Astrocyte (in vitro differentiated cells and primary cell): ENCODE data around the gene CATSPERZ. TPM values are rescaled to one million over a fixed set of nuclear protein-coding genes. Genes with fewer than 3 reads are reported as not detected.

Source experiments
- DNase-seq: peaks from one replicate; pipeline ENCODE4 v3.0.0-alpha.2; 2010; ENCODE audit warnings: low read depth
- FAIRE-seq: peaks from 2 replicates; lab custom pipeline; 2011; peaks lifted over from hg19 to GRCh38; lab: Jason Lieb, UNC
- H2AFZ ChIP-seq: 2 replicates; pipeline ENCODE4 v1.6.0; 2012; ENCODE audit warnings: low read depth, low read length, inconsistent platforms
- H3K27ac ChIP-seq: 2 replicates; pipeline ENCODE4 v1.5.1; 2011; ENCODE audit warnings: low read depth, low read length, inconsistent platforms
- H3K27me3 ChIP-seq: 2 replicates; pipeline ENCODE4 v1.6.0; 2011; ENCODE audit warnings: low read length, inconsistent platforms; ENCODE audit not compliant: insufficient read depth
- H3K36me3 ChIP-seq: 2 replicates; pipeline ENCODE4 v1.5.1; 2011; ENCODE audit warnings: low read length, inconsistent platforms; ENCODE audit not compliant: insufficient read depth
- H3K4me1 ChIP-seq: 2 replicates; pipeline ENCODE4 v1.5.1; 2011; ENCODE audit warnings: low read length, inconsistent platforms; ENCODE audit not compliant: insufficient read depth
- H3K4me2 ChIP-seq: 2 replicates; pipeline ENCODE4 v1.6.0; 2012; ENCODE audit warnings: low read length, inconsistent platforms
- H3K4me3 ChIP-seq: 2 replicates; pipeline ENCODE4 v1.5.1; 2011; ENCODE audit warnings: low read depth, mild to moderate bottlenecking, low read length, inconsistent platforms; ENCODE audit not compliant: insufficient read depth
- H3K79me2 ChIP-seq: 2 replicates; pipeline ENCODE4 v1.6.0; 2012; ENCODE audit warnings: mild to moderate bottlenecking, low read length, inconsistent platforms; ENCODE audit not compliant: insufficient read depth
- H3K9ac ChIP-seq: 2 replicates; pipeline ENCODE4 v1.6.0; 2012; ENCODE audit warnings: mild to moderate bottlenecking, low read length, inconsistent platforms
- H3K9me3 ChIP-seq: 2 replicates; pipeline ENCODE4 v1.5.1; 2012; ENCODE audit warnings: low read depth, mild to moderate bottlenecking, low read length, inconsistent platforms; ENCODE audit not compliant: insufficient read depth
- H4K20me1 ChIP-seq: 2 replicates; pipeline ENCODE4 v1.6.0; 2012; ENCODE audit warnings: low read length, inconsistent platforms; ENCODE audit not compliant: insufficient read depth
- H3K27ac Mint-ChIP-seq: one replicate; pipeline ENCODE4 v1.8.0; 2021; ENCODE audit warnings: mild to moderate bottlenecking, mixed read lengths; ENCODE audit not compliant: unreplicated experiment
- H3K27me3 Mint-ChIP-seq: one replicate; pipeline ENCODE4 v1.8.0; 2021; ENCODE audit warnings: low read depth, mixed read lengths; ENCODE audit not compliant: unreplicated experiment
- H3K36me3 Mint-ChIP-seq: one replicate; pipeline ENCODE4 v1.8.0; 2021; ENCODE audit warnings: low read depth, mixed read lengths; ENCODE audit not compliant: unreplicated experiment
- H3K4me1 Mint-ChIP-seq: one replicate; pipeline ENCODE4 v1.8.0; 2021; ENCODE audit warnings: low read depth, mixed read lengths; ENCODE audit not compliant: unreplicated experiment
- H3K4me3 Mint-ChIP-seq: one replicate; pipeline ENCODE4 v1.8.0; 2021; ENCODE audit warnings: mild to moderate bottlenecking, moderate library complexity, mixed read lengths; ENCODE audit not compliant: unreplicated experiment
- H3K9me3 Mint-ChIP-seq: one replicate; pipeline ENCODE4 v1.8.0; 2021; ENCODE audit warnings: mild to moderate bottlenecking, mixed read lengths; ENCODE audit not compliant: unreplicated experiment
- EZH2 ChIP-seq: IDR thresholded peaks from 2 replicates; pipeline ENCODE4 v1.6.1; 2012; ENCODE audit warnings: mild to moderate bottlenecking, low read length, inconsistent platforms; ENCODE audit not compliant: insufficient read depth
- total RNA-seq: library from RNA; stranded (reverse); gene quantifications from 2 replicates; pipeline ENCODE4 v1.2.1, GENCODE V29; 2021
- TF ChIP-seq, protein P1 (sequence below): IDR thresholded peaks from 2 replicates; pipeline ENCODE4 v1.5.1; 2011; ENCODE audit warnings: low read depth, mild to moderate bottlenecking, inconsistent platforms, low read length, moderate library complexity; ENCODE audit not compliant: insufficient read depth

The CATSPERZ gene
- total RNA-seq, 1 donor from 2014 or later = not detected

DNA sequence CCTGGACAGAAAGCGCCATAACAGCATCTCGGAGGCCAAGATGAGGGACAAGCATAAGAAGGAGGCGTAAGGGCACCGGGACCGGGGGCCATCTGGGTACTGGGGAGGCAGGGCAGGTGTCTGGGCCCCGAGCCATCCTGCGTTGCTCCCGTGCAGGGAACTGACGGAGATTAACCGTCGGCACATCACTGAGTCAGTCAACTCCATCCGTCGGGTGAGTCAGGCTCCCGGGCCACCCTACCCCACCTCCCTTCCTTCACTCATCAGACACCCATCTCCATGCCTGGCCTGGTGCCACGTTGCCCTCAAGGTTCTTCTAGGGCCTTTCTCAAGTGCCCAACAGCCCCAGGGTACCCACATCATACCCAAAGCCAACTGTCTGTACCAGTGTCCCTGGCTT lies 33.8 kb upstream of the CATSPERZ start:
- no peak for DNase-seq
- Histone ChIP-seq H3K79me2 (no peaks in the 10 kb centered on the region), H3K9me3 (no peaks in the 10 kb centered on the region), H3K36me3 (peaks cover 11% of the 10 kb centered on the region), H3K9ac (no peak overlapping the region), H3K27ac (no peak overlapping the region), H4K20me1 (peaks cover 22% of the 10 kb centered on the region), H2AFZ (no peak overlapping the region), H3K4me1 (peaks cover 37% of the 10 kb centered on the region), H3K4me2 (no peak overlapping the region), H3K27me3 (no peaks in the 10 kb centered on the region), H3K4me3 (no peak overlapping the region)
- no peak for FAIRE-seq
- Mint-ChIP-seq H3K36me3 (peaks cover 8% of the 10 kb centered on the region), H3K9me3 (no peaks in the 10 kb centered on the region), H3K27ac (no peak overlapping the region), H3K27me3 (no peaks in the 10 kb centered on the region), H3K4me1 (peaks cover 19% of the 10 kb centered on the region), H3K4me3 (no peak overlapping the region)
- TF ChIP-seq, protein P1, sequence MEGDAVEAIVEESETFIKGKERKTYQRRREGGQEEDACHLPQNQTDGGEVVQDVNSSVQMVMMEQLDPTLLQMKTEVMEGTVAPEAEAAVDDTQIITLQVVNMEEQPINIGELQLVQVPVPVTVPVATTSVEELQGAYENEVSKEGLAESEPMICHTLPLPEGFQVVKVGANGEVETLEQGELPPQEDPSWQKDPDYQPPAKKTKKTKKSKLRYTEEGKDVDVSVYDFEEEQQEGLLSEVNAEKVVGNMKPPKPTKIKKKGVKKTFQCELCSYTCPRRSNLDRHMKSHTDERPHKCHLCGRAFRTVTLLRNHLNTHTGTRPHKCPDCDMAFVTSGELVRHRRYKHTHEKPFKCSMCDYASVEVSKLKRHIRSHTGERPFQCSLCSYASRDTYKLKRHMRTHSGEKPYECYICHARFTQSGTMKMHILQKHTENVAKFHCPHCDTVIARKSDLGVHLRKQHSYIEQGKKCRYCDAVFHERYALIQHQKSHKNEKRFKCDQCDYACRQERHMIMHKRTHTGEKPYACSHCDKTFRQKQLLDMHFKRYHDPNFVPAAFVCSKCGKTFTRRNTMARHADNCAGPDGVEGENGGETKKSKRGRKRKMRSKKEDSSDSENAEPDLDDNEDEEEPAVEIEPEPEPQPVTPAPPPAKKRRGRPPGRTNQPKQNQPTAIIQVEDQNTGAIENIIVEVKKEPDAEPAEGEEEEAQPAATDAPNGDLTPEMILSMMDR = no peak
- TF ChIP-seq EZH2 = no peak

- no peaks in the 10 kb centered on the region for H3K27me3 Mint-ChIP-seq
- Histone ChIP-seq H3K27ac (no peak overlapping the region), H3K9ac (no peak overlapping the region), H3K4me2 (no peak overlapping the region), H3K4me3 (no peak overlapping the region), H3K4me1 (peaks cover 44% of the 10 kb centered on the region), H3K9me3 (no peaks in the 10 kb centered on the region), H3K79me2 (peaks cover 3% of the 10 kb centered on the region), H3K36me3 (peaks cover 11% of the 10 kb centered on the region), H4K20me1 (peaks cover 22% of the 10 kb centered on the region), H2AFZ (no peak overlapping the region), H3K27me3 (no peaks in the 10 kb centered on the region)
- H3K4me1 Mint-ChIP-seq = peaks cover 23% of the 10 kb centered on the region
- H3K36me3 Mint-ChIP-seq = peaks cover 5% of the 10 kb centered on the region
- FAIRE-seq = no peak
- no peak for DNase-seq
- no peak for TF ChIP-seq EZH2
- TF ChIP-seq, protein P1 = no peak
- H3K9me3 Mint-ChIP-seq = no peaks in the 10 kb centered on the region
- H3K27ac Mint-ChIP-seq = peak overlapping the region; percentile 86
- no peak overlapping the region for H3K4me3 Mint-ChIP-seq
These were observed 32.8 kb upstream of the CATSPERZ start for GRCh38 chr11:64267207-64267945.
